HUES6 (cell line): Measurements from ENCODE around the gene MAN1A1.

Experiments used
- H3K27ac ChIP-seq: 2 replicates; pipeline ENCODE4 v1.7.0; 2013; ENCODE audit warnings: low read depth, mild to moderate bottlenecking, low read length, inconsistent platforms
- H3K27me3 ChIP-seq: 2 replicates; pipeline ENCODE4 v1.6.1; 2013; ENCODE audit warnings: low read length; ENCODE audit not compliant: control insufficient read depth, insufficient read depth
- H3K36me3 ChIP-seq: 2 replicates; pipeline ENCODE4 v1.6.1; 2013; ENCODE audit warnings: low read length; ENCODE audit not compliant: control insufficient read depth, insufficient read depth
- H3K4me1 ChIP-seq: 2 replicates; pipeline ENCODE4 v1.6.1; 2013; ENCODE audit warnings: low read length; ENCODE audit not compliant: control insufficient read depth, insufficient read depth
- H3K4me3 ChIP-seq: 2 replicates; pipeline ENCODE4 v1.5.1; 2013; ENCODE audit warnings: low read depth, low read length
- H3K9ac ChIP-seq: one replicate; pipeline ENCODE4 v1.6.1; 2013; ENCODE audit warnings: mild to moderate bottlenecking, low read length
- H3K9me3 ChIP-seq: 2 replicates; pipeline ENCODE4 v1.6.1; 2013; ENCODE audit warnings: low read depth, low read length; ENCODE audit not compliant: control insufficient read depth, insufficient read depth

Gene MAN1A1

DNA sequence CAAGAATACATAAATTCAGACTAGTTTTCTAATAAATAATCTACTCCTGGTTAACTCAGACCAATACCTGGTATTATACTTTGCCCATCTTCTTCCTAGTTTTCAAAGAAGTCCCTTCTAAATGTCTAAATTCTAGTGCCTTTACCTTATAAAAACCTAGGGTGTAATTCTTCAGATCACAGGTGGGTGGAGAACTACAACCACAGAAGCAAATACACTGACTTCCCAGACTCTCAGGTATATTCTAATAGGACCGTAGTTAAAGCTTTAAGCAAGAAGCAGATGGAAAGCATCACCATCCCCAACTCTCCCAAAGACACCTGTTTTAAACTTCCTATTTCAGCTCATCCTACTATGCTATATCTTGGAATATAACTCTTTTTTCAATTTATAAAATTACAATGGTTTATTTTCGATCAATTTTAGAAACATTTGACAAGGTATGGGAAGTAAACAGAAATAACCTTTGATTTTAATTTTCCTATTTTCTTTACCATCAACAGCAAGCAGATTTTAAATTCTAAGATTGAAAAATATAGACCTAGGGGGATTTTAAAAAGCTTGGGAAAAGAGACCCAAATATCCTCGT lies 15.8 kb downstream of the MAN1A1 start:
- Histone ChIP-seq H3K27me3 (no peaks in the 10 kb centered on the region), H3K4me1 (peaks cover 12% of the 10 kb centered on the region), H3K9me3 (no peaks in the 10 kb centered on the region), H3K36me3 (no peaks in the 10 kb centered on the region), H3K27ac (no peak overlapping the region), H3K9ac (no peak overlapping the region), H3K4me3 (no peak overlapping the region)

DNA sequence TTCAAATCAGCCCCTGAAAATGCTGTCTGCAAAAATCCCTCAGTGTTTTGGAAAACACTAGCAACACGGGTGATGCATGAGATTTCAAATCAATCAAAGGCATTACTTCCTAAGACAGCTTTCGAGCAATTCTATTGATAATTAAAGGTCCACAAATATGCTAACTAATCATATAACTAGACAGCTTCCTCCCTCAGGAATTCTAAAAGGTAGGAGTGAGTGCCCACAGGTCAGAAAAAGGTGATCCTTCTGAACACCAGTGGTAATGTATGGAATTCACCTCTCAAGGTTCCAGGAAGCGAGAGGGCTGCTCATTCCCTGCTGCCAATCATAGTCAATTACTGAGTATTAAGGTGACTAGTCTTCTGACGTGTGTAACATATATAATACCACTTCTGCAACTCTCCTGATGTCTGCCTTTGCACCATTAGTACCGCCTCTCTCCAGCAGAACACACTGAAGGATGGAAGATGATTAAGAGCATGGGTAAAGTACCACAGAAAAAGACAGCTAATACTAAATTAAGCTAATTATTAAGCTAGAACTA lies 16.4 kb downstream of the MAN1A1 start:
- no peak overlapping the region for H3K4me3 ChIP-seq
- H3K9me3 ChIP-seq: no peaks in the 10 kb centered on the region
- H3K4me1 ChIP-seq: peaks cover 12% of the 10 kb centered on the region
- no peak overlapping the region for H3K9ac ChIP-seq
- no peaks in the 10 kb centered on the region for H3K27me3 ChIP-seq
- no peak overlapping the region for H3K27ac ChIP-seq
- H3K36me3 ChIP-seq: no peaks in the 10 kb centered on the region

DNA sequence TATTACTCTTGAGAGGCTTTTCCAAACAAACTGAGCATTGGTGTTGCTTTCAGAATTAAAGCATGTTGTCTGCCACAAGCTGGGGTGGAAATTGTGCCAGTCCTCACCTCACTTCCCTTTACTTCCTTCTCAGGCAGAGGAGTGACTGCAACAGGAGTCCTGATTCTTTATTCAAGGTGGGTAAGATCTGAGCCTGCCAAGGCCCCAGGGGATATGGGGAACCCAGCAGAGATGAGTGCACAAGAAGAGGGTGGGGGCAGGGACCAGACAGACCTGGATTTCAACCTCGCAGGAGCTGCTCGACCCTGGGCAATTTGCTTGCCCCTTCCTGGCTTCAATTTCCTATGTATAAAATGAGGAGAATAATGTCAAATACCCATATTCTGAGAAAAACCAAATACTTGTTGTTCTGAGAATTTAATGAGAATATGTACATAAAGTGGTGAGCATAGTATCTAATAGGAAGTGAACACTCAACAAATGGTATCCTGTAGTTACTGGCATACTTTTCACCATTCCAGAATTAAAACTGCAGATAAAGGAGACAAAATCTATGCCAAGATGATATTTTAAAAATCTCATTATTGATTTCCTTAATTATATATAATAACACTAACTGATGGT lies 17.8 kb downstream of the MAN1A1 start:
- Histone ChIP-seq H3K9me3 (no peaks in the 10 kb centered on the region), H3K9ac (no peak overlapping the region), H3K27me3 (no peaks in the 10 kb centered on the region), H3K4me1 (peaks cover 5% of the 10 kb centered on the region), H3K36me3 (0 out of 2 replicates have a peak, but pooled peaks cover 3% of the 10 kb centered on the region), H3K4me3 (no peak overlapping the region), H3K27ac (no peak overlapping the region)

DNA sequence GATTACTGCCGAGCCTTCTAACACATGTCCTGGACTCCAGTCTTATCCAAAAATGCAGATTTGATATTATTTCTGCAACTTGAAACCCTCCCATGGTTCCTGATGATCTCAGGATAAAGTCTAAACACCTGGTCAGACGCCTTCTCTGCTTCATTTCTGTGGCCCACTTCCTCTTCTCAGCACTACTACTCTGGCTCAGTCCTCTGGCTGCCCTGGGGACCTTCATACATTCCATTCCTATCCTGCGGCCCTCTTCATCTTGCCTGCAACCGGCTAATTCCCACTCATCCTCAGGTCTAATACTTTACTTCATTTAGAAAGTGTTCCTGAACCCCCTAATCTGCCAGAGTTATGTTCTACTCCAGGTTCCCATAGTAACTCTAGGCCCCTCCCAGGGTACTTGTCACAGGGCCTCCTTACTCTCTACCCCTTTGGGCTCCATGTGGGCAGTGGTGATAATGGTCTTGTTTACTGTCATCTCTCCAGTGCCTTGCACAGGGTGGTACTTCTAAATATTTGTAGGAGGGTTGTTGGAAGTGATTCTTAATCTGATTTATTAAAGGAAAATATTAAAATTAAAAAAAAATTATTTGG lies 18.9 kb downstream of the MAN1A1 start:
- H3K9me3 ChIP-seq: no peaks in the 10 kb centered on the region
- H3K4me1 ChIP-seq: peaks cover 5% of the 10 kb centered on the region
- no peak overlapping the region for H3K9ac ChIP-seq
- H3K36me3 ChIP-seq: 0 out of 2 replicates have a peak, but pooled peaks cover 5% of the 10 kb centered on the region
- no peak overlapping the region for H3K27ac ChIP-seq
- H3K4me3 ChIP-seq: no peak overlapping the region
- H3K27me3 ChIP-seq: no peaks in the 10 kb centered on the region

DNA sequence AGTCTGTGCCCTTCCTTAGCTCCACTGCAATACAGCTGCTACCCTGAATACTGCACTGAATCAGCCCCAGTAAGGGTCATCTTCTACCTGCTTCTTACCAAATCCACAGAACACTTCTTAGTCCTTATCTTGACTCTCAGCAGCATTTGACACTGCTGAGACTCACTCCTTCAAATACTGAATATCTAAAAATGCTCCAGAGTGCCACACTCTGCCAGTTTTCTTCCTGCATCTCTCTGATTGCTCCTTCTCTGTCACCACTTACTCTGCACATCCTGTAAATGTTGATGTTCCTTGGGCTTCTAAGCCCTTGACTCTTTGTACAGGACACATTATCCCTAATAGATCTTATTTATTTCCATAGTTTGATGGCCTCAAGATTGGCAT lies 19.8 kb downstream of the MAN1A1 start:
- H3K27ac ChIP-seq: no peak overlapping the region
- no peak overlapping the region for H3K9ac ChIP-seq
- H3K36me3 ChIP-seq: 0 out of 2 replicates have a peak, but pooled peaks cover 5% of the 10 kb centered on the region
- H3K4me3 ChIP-seq: no peak overlapping the region
- peaks cover 5% of the 10 kb centered on the region for H3K4me1 ChIP-seq
- H3K27me3 ChIP-seq: no peaks in the 10 kb centered on the region
- no peaks in the 10 kb centered on the region for H3K9me3 ChIP-seq

DNA sequence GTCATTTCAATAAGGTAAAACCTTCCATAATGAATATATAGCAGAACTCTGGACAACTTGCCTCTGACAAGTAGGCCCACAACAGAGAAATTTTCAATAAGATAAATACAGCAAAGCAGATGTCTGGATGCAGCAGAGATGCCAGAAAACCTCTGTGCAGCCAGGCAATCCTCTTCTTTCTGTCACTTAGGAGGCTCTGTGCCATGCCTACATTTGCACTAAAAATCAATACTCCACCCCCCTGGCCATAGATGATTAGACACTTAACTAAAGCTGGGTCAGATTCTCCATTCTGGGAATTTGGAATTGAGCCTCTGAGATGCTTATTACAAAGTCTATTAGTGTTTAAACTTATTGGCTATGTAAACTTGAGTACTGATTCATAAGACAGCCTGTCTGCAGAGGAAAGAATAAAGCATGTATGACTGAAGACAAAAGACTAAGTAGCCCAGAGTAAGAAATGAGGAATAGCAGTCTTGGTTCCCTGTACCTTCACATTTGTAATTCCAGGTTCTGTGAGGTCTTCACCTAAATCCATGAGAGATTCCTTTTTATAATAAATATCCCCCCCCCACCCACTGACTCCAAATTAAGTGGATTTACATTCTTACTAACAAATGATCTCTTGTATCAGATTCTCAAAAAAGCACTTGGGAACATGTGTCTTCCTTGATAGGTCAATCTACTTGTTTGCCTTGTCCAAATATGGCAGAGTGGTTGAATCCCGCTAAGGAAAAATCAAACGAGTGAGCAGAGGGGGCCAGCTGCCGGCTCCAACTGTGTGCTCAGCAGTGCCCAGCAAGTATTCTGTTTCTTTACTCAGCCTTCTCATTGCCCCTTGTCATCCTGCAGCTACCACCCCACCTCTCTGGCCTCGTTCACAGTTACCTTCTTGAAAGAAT lies 20.4 kb downstream of the MAN1A1 start:
- Histone ChIP-seq H3K36me3 (0 out of 2 replicates have a peak, but pooled peaks cover 5% of the 10 kb centered on the region), H3K9me3 (no peaks in the 10 kb centered on the region), H3K27me3 (no peaks in the 10 kb centered on the region), H3K27ac (no peak overlapping the region), H3K4me1 (peaks cover 5% of the 10 kb centered on the region), H3K9ac (no peak overlapping the region), H3K4me3 (no peak overlapping the region)

DNA sequence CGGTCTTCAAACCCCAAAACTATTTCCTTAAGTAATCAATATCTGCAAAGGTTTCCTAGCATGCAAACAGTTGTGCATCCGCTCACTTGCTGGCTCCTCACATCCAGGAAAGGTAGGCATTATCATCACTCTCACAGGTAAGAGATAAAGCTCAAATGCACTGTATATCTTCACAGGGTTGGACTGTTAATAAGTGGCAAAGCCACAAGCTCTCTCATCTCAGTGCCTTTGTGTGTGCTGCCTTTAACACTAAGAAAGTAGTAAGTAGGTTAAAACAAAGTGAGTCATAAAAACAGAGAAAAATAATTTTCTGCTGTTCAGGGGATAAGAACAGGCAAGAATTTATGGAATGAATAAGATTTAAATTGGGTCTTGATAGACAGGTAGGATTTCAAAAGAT lies 21.3 kb downstream of the MAN1A1 start:
- Histone ChIP-seq H3K36me3 (0 out of 2 replicates have a peak, but pooled peaks cover 5% of the 10 kb centered on the region), H3K27ac (no peak overlapping the region), H3K27me3 (no peaks in the 10 kb centered on the region), H3K4me3 (no peak overlapping the region), H3K4me1 (peaks cover 5% of the 10 kb centered on the region), H3K9me3 (no peaks in the 10 kb centered on the region), H3K9ac (no peak overlapping the region)

DNA sequence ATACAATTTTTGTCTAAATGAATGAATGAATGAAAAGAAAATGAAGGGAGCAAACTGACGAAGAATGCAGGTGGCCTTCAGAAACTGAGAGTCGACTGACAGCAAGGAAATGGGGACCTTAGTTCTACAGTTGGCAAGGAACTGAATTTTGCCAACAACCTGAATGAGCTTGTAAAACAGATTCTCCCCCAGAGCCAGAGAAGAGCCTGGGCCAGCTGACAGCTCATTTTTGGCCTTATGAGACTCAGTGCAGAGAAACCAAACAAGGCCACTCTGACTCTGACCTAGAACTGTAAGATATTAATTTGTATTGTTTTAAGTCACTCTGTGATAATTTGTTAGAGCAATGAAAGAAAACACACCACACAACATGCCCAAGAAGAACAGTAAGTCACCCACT lies 21.8 kb downstream of the MAN1A1 start:
- no peak overlapping the region for H3K4me3 ChIP-seq
- no peaks in the 10 kb centered on the region for H3K9me3 ChIP-seq
- 0 out of 2 replicates have a peak, but pooled peaks cover 5% of the 10 kb centered on the region for H3K36me3 ChIP-seq
- H3K9ac ChIP-seq: no peak overlapping the region
- no peak overlapping the region for H3K27ac ChIP-seq
- no peaks in the 10 kb centered on the region for H3K27me3 ChIP-seq
- H3K4me1 ChIP-seq: peaks cover 5% of the 10 kb centered on the region; the same call in 1 of the 2 replicates

DNA sequence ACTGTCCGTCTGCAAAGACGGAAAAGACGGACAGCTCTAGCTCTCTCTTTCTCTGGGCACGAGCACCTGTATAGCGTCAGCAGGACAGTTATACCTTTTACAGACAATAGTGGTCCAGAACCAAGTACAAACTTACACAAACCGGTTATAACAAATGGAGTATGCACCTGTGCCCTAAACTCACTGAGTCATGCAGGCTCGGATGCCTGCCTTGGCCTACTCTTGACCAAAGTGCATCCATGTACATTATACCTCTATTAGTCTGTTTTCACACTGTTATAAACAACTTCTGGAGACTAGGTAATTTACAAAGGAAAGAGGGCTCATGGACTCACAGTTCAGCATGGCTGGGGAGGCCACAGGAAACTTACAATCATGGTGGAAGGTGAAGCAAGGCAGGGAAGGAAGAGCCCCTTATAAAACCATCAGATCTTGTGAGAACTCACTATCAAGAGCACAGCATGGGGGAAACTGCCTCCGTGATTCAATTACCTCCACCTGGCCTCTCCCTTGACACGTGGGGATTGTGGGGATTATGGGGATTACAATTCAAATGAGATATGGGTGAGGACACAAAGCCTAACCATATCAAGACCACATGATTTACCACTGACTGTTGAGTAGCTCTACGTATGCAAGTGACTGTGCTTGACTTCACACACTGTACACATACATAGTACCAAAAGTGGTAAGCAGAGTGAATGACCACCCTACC lies 23.1 kb downstream of the MAN1A1 start:
- no peak overlapping the region for H3K27ac ChIP-seq
- H3K36me3 ChIP-seq: 0 out of 2 replicates have a peak, but pooled peaks cover 5% of the 10 kb centered on the region
- H3K4me3 ChIP-seq: no peak overlapping the region
- no peaks in the 10 kb centered on the region for H3K4me1 ChIP-seq
- H3K9me3 ChIP-seq: no peaks in the 10 kb centered on the region
- no peaks in the 10 kb centered on the region for H3K27me3 ChIP-seq
- H3K9ac ChIP-seq: no peak overlapping the region

DNA sequence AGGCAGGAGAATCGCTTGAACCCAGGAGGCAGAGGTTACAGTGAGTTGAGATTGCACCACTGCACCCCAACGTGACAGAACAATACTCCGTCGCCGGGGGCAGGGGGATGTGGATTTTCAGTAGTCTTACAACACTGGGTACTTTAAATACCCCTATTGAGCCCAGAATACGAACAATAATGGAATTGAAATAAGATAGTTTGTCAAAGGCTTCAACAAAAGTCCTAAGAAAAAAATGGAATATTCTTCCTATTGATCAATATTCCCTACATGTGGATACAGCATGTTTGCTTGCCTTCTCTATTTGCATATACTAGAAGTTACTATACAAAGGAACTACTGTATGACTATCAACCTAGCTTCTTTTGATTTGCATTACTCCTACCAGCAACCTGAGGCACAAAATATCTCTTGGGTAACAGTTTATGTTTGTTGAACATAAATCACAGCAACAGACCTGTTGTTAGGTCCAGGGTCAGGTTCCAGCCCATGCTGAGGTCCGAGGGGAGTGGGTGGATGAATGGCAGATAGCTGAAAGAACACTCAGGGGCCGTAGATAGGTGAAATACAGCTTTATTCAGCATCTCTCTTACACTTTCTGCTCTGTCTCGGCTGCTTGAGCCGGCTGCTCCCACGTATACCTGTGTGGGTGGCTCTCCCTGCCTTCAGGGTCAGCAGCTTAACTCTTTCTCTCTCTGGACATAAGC lies 23.8 kb downstream of the MAN1A1 start:
- Histone ChIP-seq H3K4me1 (no peaks in the 10 kb centered on the region), H3K9ac (no peak overlapping the region), H3K4me3 (no peak overlapping the region), H3K9me3 (no peaks in the 10 kb centered on the region), H3K27ac (no peak overlapping the region), H3K36me3 (0 out of 2 replicates have a peak, but pooled peaks cover 5% of the 10 kb centered on the region), H3K27me3 (no peaks in the 10 kb centered on the region)
